ENCODE results near the gene F7.

DNA sequence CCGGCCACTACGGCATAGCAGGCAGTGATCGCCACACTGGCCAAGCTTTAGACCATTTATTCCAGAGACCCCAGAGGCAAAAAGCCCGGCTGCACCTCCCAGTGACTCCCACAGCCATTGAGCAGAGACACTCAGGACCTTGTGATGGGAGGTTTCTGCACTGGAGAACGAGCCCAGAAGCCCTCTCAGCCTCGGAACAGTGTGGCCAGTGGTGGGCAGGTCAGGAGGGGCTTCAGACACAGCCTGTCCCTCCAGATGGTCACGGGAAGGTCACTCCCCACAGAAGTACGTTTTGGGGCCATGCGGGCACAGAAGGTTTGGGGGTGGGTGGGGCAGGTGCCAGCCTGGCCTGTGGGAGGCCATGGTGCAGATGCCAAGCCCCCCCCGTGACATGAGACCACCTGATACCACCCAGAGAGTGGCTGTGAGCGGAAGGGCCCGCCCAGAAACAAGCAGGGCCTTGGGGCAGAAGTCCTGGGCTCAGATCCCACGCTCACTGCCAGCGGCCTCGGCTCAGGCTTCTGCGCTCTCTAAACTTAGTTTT is 16.4 kb downstream of the F7 start:
- no peak for TF ChIP-seq EZH2 (IDR thresholded peaks at IDR 0.05; ENCODE audit: insufficient read depth, poor library complexity, severe bottlenecking)
- no peak for TF ChIP-seq EZH2phosphoT487 (IDR thresholded peaks at IDR 0.05; ENCODE audit: insufficient read depth, low read depth)
